Measurements from ENCODE around the gene TCEA2. TPM values are rescaled to one million over a fixed set of nuclear protein-coding genes. Genes with fewer than 3 reads are reported as not detected.

The TCEA2 gene
- total RNA-seq, 2 donors from 2014 or later = 64.3 to 110 TPM

DNA sequence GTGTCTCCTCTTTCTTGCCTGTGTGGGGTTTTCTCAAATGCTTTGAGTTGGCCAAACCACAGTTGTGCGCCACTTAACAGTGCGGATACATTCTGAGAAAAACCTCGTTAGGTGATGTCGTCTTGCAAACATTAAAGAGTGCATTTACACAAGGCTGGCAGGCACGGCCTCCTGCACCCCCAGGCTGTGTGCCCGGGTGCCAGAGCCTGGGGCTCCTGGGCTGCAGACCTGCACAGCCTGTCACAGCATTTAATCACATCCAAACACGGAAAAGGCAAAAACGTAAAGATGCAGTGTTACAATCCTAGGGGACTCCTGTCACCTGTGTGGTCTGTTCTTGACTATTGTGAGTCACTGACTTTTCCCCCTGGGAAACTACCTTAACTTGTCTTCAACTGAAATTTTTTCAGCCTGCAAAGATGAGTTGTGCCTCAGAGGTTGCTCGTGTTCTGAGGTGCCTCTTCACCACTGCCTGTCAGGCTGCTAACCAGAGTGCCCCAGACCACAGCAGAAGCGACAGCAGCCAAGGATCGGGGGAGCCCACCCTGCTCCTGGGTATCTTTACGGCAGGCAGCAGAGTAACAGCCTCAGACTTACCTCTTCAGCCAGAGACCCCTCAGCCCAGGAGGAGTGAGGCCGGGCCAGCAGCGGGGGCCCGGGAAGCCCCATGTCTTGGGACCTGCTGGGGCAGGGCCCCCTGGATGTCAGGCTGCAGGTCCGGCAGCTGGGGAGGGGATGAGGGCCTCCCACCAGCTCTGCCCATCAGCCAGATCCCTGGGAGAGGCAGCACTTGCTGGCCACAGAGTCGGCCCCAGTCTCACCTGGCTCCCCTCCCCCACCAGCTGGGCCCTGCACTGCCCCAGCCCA is 27.7 kb upstream of the TCEA2 start:
- no peak overlapping the region for H3K4me3 Mint-ChIP-seq
- H3K4me1 ChIP-seq (ENCODE audit: control insufficient read depth, insufficient read depth, low read length) = peaks cover 22% of the 10 kb centered on the region
- peak; percentile 66 for DNase-seq
- peaks cover 15% of the 10 kb centered on the region for H3K27me3 Mint-ChIP-seq (ENCODE audit: insufficient read depth)
- no peaks in the 10 kb centered on the region for H3K9me3 ChIP-seq (ENCODE audit: control insufficient read depth, low read length)
- H3K36me3 ChIP-seq (ENCODE audit: control insufficient read depth, insufficient read depth, low read length) = peaks cover 12% of the 10 kb centered on the region
- no peak overlapping the region for H3K27ac ChIP-seq (ENCODE audit: low read depth, low read length)
- TF ChIP-seq CTCF (conservative IDR thresholded peaks at IDR 0.05) = no peak
- peak overlapping the region; percentile 78 for H3K27ac Mint-ChIP-seq
- no peaks in the 10 kb centered on the region for H3K9me3 Mint-ChIP-seq
- peaks cover 23% of the 10 kb centered on the region for H3K27me3 ChIP-seq (ENCODE audit: control insufficient read depth, insufficient read depth, low read length, poor library complexity, severe bottlenecking)
- H3K4me1 Mint-ChIP-seq = peaks cover 24% of the 10 kb centered on the region
- WGBS, 2 experiments (ENCODE audit: insufficient coverage in 1 of 2, insufficient read length in 1 of 2) = 86 to 93% methylated on average over 15 to 17 of the region's 17 CpGs
- H3K9ac ChIP-seq (ENCODE audit: extremely low read depth, low read length, poor library complexity, severe bottlenecking) = no peak overlapping the region
- H3K36me3 Mint-ChIP-seq (ENCODE audit: low read depth) = peaks cover 31% of the 10 kb centered on the region
- H3K4me3 ChIP-seq (ENCODE audit: low read length) = no peak overlapping the region

GRCh38 chr20:64035933-64036345 is 27.1 kb upstream of the TCEA2 start, which contains the start of gene C20orf204:
Gene C20orf204, plus strand, starts transcription at chr20:64036182. Its CDS starts 142 bp downstream, at chr20:64036324.
- no peaks in the 10 kb centered on the region for H3K9me3 ChIP-seq (ENCODE audit: control insufficient read depth, low read length)
- H3K36me3 Mint-ChIP-seq (ENCODE audit: low read depth) = peaks cover 30% of the 10 kb centered on the region
- H3K4me3 ChIP-seq (ENCODE audit: low read length) = no peak within 1 kb of the TSS
- peak; percentile 70 for DNase-seq
- peaks cover 29% of the 10 kb centered on the region for H3K27me3 ChIP-seq (ENCODE audit: control insufficient read depth, insufficient read depth, low read length, poor library complexity, severe bottlenecking)
- peaks cover 12% of the 10 kb centered on the region for H3K36me3 ChIP-seq (ENCODE audit: control insufficient read depth, insufficient read depth, low read length)
- 68 to 90% methylated on average over 2 to 10 of the region's 10 CpGs for WGBS, 2 experiments (ENCODE audit: insufficient coverage in 1 of 2, insufficient read length in 1 of 2)
- H3K27ac Mint-ChIP-seq = peak within 1 kb of the TSS; percentile 78
- H3K4me1 ChIP-seq (ENCODE audit: control insufficient read depth, insufficient read depth, low read length) = peaks cover 18% of the 10 kb centered on the region
- peak within 1 kb of the TSS; percentile 29 for H3K4me3 Mint-ChIP-seq
- peaks cover 20% of the 10 kb centered on the region for H3K27me3 Mint-ChIP-seq (ENCODE audit: insufficient read depth)
- TF ChIP-seq CTCF (conservative IDR thresholded peaks at IDR 0.05) = no peak
- peaks cover 19% of the 10 kb centered on the region for H3K4me1 Mint-ChIP-seq
- H3K9ac ChIP-seq (ENCODE audit: extremely low read depth, low read length, poor library complexity, severe bottlenecking) = no peak within 1 kb of the TSS
- no peaks in the 10 kb centered on the region for H3K9me3 Mint-ChIP-seq
- no peak within 1 kb of the TSS for H3K27ac ChIP-seq (ENCODE audit: low read depth, low read length)

DNA sequence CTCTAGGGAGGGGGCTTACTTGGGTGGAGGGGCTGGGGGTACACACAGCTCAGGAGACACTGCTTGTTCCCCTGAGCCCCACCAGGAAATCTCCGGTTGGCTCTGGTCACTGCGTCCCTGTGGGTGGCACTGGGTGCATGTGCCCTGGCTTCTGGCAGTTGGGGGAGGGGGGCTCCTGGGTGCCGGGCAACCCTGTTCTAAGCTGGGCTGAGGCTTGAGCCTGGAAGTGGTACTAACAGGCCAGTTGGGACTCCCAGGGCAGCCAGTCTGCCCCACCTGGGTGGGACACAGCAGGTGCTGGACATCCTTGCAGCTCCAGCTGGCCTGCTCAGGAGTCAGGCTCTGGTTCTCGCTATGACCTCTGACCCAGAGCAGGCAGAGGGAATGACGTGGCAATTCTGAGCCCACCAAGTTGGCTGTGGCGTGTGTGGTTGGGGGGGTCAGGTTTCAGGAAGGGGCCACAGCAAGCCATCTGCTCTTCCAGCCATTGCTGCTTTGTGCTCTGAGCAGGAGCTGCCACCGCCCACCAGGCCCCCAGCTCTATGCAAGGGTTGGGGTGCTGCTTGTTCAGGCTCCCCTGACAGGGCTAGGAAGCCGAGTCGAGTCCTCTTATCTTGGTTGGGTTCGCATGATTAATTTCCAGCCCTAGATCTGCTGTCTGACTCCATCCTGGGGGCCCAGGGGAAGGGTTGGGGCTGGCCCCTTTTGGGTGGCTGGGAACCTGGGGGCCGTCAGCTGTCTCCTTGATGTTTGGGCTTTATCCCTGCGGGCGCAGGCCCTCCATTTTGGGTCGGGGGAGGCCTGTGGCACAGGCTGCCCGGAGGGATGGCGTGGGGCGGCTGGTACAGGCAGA is 26.4 kb upstream of the TCEA2 start:
- Mint-ChIP-seq H3K27me3 (ENCODE audit: insufficient read depth) (peaks cover 23% of the 10 kb centered on the region), H3K4me1 (peaks cover 15% of the 10 kb centered on the region), H3K36me3 (ENCODE audit: low read depth) (peaks cover 26% of the 10 kb centered on the region), H3K27ac (no peak overlapping the region), H3K9me3 (no peaks in the 10 kb centered on the region), H3K4me3 (peak overlapping the region; percentile 29)
- Histone ChIP-seq H3K27me3 (ENCODE audit: control insufficient read depth, insufficient read depth, low read length, poor library complexity, severe bottlenecking) (peaks cover 36% of the 10 kb centered on the region), H3K9me3 (ENCODE audit: control insufficient read depth, low read length) (no peaks in the 10 kb centered on the region), H3K27ac (ENCODE audit: low read depth, low read length) (no peak overlapping the region), H3K9ac (ENCODE audit: extremely low read depth, low read length, poor library complexity, severe bottlenecking) (no peak overlapping the region), H3K36me3 (ENCODE audit: control insufficient read depth, insufficient read depth, low read length) (peaks cover 11% of the 10 kb centered on the region), H3K4me1 (ENCODE audit: control insufficient read depth, insufficient read depth, low read length) (peaks cover 16% of the 10 kb centered on the region), H3K4me3 (ENCODE audit: low read length) (no peak overlapping the region)
- 89 to 94% methylated on average over 5 to 17 of the region's 17 CpGs for WGBS, 2 experiments (ENCODE audit: insufficient coverage in 1 of 2, insufficient read length in 1 of 2)
- no peak for TF ChIP-seq CTCF (conservative IDR thresholded peaks at IDR 0.05)
- DNase-seq = peak; percentile 61
